Measurements from ENCODE around the gene KMT5C.

Gene KMT5C

DNA sequence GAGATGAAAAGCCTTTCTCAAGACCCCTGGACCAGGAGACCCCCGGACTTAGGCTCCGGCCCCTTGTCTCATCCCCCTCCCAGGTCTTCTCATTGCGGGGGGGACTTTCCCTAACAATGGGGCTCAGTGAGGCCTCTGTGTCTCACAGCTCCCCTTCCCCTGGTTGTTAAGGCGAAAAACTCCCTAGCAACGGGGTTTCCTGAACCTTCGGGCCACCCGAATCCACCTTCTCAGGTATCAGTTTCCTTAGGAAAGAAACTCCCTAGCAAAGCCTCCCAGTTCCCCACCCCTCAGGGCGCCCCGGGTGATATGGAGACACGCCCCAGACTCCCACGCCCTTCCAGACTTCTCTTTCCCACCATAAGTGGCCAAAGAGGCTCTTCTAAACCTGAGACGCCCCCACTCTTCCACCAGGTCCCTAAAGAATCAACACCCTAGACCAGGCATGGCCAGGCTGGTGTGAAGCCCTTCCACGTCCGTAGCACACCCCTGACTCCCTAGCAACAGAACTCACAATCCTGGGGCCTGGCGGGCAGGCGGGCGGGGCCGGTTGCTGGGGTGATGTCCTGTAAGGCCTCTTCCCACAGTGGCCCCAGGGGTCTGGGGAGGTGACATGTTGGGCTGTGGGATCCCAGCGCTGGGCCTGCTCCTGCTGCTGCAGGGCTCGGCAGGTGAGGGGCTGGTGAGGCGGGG, 36.7 kb downstream of the KMT5C start, which contains the start of gene TMEM190:
Gene TMEM190, plus strand, starts transcription at position 586 of the 693 bp plus-strand sequence. Its CDS starts 28 bp downstream, at position 614.
- no peak for TF ChIP-seq GATA3 (IDR thresholded peaks at IDR 0.05; ENCODE audit: low read depth, low read length)

DNA sequence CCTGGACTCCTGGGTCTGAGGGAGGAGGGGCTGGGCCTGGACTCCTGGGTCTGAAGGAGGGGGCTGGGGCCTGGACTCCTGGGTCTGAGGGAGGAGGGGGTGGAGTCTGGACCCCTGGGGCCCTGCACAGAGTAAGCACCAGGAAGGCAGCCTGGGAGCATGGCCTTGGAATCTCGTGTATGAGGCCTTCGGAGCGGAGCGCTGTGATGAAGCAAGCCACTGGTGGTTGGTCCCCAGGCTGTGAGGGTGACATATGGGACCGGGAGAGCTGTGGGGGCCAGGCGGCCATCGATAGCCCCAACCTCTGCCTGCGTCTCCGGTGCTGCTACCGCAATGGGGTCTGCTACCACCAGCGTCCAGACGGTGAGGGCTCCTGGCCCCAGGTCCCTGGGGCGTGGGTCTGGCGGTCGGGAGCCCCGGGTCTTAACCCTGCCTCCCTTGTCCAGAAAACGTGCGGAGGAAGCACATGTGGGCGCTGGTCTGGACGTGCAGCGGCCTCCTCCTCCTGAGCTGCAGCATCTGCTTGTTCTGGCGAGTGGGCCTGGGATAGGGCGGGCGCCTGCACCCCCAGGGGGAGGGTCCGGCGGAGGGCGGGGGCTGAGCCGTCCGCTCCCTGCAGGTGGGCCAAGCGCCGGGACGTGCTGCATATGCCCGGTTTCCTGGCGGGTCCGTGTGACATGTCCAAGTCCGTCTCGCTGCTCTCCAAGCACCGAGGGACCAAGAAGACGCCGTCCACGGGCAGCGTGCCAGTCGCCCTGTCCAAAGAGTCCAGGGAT, 37.9 kb downstream of the KMT5C start:
- TF ChIP-seq GATA2 (IDR thresholded peaks at IDR 0.05; ENCODE audit: low read depth, low read length), result no peak
- TF ChIP-seq GATA3 (IDR thresholded peaks at IDR 0.05; ENCODE audit: low read depth, low read length), result no peak

DNA sequence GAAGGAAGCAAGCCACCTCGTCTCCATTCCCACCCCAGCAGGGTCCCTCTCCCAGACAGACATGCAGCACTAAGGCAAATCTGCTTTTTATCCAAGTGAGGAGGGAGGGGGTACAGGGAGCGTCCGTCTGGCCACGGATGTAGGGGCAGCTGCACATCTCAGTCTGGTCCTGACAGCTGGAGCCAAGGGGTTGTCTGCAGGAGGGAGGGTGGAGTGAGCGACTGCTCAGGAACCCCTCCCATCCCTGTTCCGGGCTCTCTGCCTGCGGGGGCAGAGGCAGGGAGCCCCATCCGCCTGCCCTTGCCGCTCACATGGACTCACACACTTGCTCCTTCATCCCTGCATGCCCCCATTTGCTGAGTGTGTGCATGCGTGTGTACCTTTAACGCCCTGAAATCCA, 39.5 kb downstream of the KMT5C start:
- TF ChIP-seq GATA3 (IDR thresholded peaks at IDR 0.05; ENCODE audit: low read depth, low read length) (no peak), GATA2 (IDR thresholded peaks at IDR 0.05; ENCODE audit: low read depth, low read length) (no peak)

DNA sequence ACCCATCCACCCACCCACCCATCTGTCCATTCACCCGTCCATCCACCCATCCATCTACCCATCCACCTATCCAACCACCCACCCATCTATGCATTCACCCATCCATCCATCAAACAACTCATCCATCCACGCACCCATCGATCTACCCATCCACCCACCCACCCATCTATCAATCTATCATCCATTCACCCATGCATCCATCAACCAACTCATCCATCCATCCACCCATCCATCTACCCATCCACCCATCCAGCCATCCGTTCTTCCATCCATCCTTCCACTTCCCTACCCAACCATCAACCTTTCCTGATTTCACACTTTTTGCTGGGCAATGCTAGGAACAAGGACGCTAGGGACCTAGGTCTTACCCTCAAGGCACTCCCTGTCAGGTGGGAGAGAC, 42.3 kb downstream of the KMT5C start:
- TF ChIP-seq GATA2 (IDR thresholded peaks at IDR 0.05; ENCODE audit: low read depth, low read length) (no peak), GATA3 (IDR thresholded peaks at IDR 0.05; ENCODE audit: low read depth, low read length) (no peak)

DNA sequence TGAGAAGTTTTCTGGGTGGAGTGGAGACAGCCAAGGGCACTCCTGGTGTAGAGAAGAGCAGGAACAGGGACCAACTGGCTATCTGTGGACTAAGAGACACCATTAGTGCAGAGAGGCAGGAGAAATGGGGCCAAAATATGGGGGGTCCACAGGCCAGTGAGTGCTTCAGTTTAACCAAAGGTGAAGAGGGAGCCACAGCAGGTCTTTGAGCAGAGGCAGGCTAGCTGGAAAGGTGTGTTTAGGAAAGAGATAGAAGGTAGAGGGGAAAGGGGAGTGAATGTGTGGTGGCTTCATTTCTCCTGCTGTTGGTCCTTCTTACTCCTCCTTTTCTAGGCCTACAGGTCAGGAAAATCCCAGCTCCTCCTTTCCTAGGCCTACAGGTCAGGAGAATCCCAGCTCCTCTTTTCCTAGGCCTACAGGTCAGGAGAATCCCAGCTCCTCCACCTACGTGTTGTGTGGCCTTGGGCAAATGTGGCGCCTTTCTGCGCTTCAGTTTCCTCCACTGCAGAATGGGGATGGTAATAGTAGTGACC, 42.9 kb downstream of the KMT5C start:
- TF ChIP-seq GATA3 (IDR thresholded peaks at IDR 0.05; ENCODE audit: low read depth, low read length) (no peak), GATA2 (IDR thresholded peaks at IDR 0.05; ENCODE audit: low read depth, low read length) (no peak)

DNA sequence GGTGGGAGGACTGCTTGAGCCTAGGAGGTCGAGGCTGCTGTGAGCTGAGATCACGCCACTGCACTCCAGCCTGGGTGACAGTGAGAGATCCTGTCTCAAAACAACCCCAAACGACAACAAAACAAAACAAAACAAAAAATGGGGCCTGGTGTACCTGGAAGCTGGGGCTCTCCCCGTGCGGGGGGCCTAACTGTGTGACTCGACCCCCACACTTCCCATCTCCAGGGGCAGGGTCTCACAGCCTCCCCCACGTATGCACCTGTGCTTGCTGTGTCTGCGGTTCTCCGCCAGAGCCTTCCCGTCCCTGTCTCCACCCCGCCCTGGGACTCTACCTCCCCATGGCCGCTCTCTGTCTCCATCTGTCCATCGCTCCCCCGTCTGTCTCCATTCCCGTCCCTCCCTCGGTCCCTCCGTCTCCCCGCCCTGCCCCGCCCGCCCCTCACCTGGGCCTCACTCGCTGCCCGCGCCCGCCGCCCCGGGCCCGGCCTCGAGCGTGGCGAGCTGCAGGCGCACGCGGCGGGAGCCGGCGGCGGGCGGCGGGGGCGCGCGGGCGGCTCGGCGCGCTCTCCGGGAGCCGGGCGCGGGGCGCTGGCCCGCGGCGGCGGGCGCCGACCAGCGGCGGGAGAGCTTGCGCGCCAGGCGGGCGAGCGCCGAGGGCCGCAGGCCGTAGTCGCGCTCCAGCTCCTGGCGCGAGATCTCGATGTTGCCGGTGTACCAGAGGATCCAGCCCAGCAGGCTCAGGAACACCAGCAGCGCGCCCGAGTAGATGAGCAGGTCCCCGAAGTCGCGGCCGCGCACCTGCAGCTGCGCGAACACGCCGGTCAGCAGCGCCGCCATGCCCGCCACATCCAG, 43.8 kb downstream of the KMT5C start:
- TF ChIP-seq GATA3 (IDR thresholded peaks at IDR 0.05; ENCODE audit: low read depth, low read length), result no peak
- no peak for TF ChIP-seq GATA2 (IDR thresholded peaks at IDR 0.05; ENCODE audit: low read depth, low read length)

DNA sequence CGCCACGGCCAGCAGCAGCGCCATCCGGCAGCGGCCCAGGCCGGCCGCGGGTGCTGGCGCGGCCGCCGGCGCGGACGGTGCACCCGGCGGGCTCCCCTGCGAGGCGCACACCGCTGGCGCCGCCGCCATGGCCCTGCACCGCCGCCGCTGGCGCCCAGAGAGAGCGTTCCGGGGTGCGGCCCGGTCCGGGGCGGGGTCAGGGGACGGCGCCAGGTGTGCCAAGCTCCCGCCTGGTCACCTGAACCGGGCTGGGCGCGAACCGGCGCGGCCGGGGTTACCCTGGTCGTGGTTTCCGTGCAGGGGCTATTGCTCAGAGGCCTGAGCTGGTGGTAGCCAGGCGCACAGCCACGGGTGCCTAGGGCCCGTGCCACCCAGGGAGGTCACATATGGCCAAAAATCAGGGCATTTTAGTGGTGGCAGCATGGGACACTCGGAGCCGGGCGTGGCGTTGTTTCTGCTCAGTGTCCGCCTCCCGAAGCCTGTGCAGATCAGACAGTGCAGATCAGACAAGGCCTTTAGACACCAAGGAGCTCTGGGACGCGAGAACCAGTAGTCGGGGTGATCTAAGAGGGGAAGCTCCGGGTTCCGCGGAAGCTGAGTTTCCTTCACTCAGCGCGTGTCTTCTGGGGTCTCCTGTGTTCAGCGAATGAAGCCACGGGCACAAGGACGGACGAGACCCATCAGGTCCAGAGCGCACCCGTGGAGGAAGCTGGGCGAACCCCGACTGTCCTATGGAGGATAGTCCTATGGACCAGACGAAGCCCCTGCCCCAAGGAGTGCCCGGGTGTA, 44.6 kb downstream of the KMT5C start, which contains the start of gene TMEM238:
Gene TMEM238, minus strand, starts transcription at position 162 of the 789 bp plus-strand sequence. Its CDS starts 33 bp downstream, at position 129.
- TF ChIP-seq GATA2 (IDR thresholded peaks at IDR 0.05; ENCODE audit: low read depth, low read length) (no peak), GATA3 (IDR thresholded peaks at IDR 0.05; ENCODE audit: low read depth, low read length) (no peak)

DNA sequence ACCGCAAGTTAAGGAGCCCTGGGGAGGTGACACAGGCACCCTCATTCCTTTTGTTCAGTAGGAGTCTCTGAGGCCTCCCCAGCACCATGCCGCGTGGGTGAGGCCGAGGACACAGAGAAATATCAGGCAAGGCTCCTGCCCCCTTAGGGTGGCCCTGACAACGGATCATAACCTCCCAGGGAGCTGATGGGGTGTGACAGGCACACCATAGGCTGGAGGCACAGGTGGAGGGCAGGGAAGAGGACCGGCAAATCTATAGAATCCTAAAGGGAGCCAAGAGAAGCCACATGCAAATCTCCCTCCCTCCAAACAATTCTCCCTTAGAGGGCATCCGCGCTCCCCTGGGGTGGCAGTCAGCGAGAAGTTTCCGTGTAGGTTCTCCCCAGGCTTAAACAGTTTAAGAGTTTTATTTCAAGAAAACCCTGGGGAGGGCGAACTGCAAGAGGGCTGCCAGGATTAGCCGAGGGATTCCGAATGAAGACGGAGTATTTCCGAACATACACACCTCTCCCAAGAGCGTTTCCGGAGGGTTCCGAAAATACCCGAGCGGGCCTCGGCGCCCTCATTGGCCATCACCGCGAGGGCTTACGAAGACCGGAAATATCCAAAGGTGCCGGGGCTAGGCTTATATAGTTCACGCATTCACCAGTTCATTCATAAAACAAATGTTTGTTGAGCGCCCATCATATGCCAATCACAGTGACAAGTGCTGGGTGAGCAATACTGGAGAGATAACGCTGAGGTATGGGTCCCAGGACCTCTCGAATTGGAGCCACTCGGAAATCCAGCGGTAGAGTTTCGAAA, 45.4 kb downstream of the KMT5C start:
- TF ChIP-seq GATA3 (IDR thresholded peaks at IDR 0.05; ENCODE audit: low read depth, low read length), result no peak

DNA sequence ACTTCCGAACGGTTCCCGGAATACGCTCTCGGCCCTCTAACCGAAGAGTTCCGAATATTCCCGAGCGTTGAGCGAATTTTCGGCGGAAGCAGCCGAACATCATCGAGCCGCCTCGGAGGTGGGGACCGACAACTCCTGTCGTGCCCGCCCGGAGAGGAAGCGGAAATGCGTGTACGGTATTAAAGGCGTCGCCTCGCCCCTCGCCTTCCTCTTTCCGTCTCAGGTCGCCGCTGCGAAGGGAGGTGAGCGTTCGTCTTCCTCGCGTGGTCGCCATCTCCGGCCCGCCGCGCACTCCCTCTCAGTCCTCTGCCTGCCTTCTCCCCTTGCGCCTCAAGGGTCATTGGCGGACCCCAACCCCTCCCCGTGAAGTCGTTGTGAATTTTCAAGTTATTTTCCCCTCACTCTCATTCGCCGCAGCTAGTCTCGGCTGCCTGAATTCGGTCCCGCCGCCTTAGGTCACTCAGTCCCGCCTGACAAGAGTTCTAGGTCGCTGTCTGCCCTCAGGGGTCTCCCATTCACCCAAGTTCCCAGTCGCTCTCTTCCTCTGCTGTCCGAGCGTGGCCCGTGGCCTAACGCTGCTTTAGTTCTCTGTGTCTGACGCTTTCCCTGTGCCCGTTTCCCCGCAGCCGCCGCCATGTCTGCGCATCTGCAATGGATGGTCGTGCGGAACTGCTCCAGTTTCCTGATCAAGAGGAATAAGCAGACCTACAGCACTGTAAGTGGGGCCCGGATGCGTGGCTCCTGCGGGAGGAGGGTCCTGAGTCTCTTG, 46.2 kb downstream of the KMT5C start, which contains the start of gene RPL28:
Gene RPL28, plus strand, starts transcription at position 209 of the 769 bp plus-strand sequence. Its CDS starts 426 bp downstream, at position 635.
- no peak for TF ChIP-seq GATA2 (IDR thresholded peaks at IDR 0.05; ENCODE audit: low read depth, low read length)
- TF ChIP-seq GATA3 (IDR thresholded peaks at IDR 0.05; ENCODE audit: low read depth, low read length), result no peak

DNA sequence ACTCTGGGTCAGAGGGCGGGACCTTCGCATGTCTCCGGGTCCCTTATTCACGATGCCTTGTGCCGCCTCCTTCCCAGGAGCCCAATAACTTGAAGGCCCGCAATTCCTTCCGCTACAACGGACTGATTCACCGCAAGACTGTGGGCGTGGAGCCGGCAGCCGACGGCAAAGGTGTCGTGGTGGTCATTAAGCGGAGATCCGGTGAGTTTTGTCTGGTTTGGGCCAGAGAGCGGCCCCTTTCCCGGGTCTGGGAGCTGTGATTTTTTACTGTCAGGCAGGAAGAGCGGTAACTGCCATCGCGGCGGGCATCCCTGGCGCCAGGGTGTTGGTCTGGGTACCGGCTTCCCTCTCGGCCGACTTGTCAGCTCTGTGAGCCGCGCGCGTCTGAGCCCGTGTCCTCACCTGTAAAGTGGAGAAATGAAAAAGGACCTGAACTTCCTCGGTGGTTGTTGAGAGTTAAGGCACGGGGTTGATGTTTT, 46.9 kb downstream of the KMT5C start:
- TF ChIP-seq GATA2 (IDR thresholded peaks at IDR 0.05; ENCODE audit: low read depth, low read length) (no peak), GATA3 (IDR thresholded peaks at IDR 0.05; ENCODE audit: low read depth, low read length) (no peak)

DNA sequence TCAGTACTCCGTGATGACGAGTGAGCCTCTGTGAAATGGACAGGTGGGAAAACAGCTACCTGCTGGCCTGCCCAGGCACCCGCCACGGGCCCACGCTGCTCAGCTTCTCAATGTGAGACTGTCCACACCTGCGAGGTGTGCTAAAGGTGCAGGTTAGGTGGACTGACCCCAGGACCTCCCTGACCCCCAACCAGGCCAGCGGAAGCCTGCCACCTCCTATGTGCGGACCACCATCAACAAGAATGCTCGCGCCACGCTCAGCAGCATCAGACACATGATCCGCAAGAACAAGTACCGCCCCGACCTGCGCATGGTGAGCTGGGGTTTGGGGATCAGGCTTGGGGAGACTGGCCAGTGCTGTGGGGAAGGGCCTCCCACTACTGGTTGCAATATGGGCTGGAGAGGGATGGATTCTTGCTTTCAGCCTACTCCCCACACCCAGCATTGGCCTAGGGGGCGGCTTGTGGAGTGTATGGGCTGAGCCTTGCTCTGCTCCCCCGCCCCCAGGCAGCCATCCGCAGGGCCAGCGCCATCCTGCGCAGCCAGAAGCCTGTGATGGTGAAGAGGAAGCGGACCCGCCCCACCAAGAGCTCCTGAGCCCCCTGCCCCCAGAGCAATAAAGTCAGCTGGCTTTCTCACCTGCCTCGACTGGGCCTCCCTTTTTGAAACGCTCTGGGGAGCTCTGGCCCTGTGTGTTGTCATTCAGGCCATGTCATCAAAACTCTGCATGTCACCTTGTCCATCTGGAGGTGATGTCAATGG, 48.2 kb downstream of the KMT5C start:
- no peak for TF ChIP-seq GATA2 (IDR thresholded peaks at IDR 0.05; ENCODE audit: low read depth, low read length)

Measured in SH-SY5Y (cell line).